ENCODE data around the gene KIF26A. TPM values are rescaled to one million over a fixed set of nuclear protein-coding genes. Genes with fewer than 3 reads are reported as not detected.

The KIF26A gene
- total RNA-seq, 6 donors from 2014 or later: 1.8 to 7.3 (median 3.5) TPM

DNA sequence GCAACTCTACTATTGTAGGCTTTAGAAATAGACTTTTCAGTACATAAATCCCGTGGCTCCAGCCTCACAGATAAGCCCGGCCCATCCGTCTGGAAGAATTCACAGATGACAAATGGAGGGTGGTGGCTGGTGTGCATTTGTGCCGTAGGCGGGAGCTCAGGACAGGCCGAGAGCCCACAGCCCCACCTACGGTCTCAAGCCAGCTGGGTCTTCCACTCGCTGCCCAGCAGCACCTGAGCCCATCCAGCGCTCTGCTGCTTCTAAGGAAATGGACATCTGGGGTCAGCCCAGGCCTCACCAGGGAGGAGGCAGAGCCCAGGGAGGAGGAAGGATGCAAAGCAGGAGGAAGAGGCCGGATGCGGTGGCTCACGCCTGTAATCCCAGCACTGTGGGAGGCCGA lies 72.8 kb downstream of the KIF26A start:
- TF ChIP-seq POLR2AphosphoS5 (IDR thresholded peaks at IDR 0.05) (no peak), POLR2A (IDR thresholded peaks at IDR 0.05) (no peak)
- Histone ChIP-seq H3K27me3 (no peaks in the 10 kb centered on the region), H3K9me3 (no peaks in the 10 kb centered on the region), H3K36me3 (no peaks in the 10 kb centered on the region), H3K27ac (no peak overlapping the region), H3K4me3 (no peak overlapping the region), H3K4me1 (peaks cover 0 to 5% (median 0%) of the 10 kb centered on the region in 4 donors)
- no peak for DNase-seq
- ATAC-seq (ENCODE audit: low FRiP score in 2 of 2): no peak
- WGBS, 2 donors: 84% methylated on average over 13 of the region's 13 CpGs

DNA sequence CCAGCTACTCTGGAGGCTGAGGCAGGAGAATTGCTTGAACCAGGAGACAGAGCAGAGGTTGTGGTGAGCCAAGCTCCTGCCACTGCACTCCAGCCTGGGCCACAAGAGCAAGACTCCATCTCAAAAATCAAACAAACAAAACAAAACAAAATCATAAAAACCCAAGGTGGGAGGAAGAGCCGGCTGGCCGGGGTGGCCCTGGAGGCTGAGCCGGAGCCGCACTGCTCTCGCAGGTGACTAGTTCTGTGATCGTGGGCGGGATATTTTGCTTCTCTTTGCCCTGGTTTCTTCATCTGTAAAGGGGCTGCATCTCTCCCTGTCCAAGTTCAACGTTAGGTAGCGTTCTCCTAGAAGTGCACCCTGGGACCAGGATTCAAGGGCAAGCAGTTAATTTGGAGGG lies 73.4 kb downstream of the KIF26A start:
- no peak overlapping the region for H3K4me3 ChIP-seq
- peaks cover 0 to under 1% (median 0%) of the 10 kb centered on the region in 4 donors for H3K4me1 ChIP-seq
- peak in 1 of 2 donors; percentile 73 for DNase-seq
- no peak for ATAC-seq (ENCODE audit: low FRiP score in 2 of 2)
- H3K9me3 ChIP-seq: no peaks in the 10 kb centered on the region
- no peaks in the 10 kb centered on the region for H3K27me3 ChIP-seq
- no peaks in the 10 kb centered on the region for H3K36me3 ChIP-seq
- 95% methylated on average over 9 of the region's 9 CpGs for WGBS, 2 donors
- no peak for TF ChIP-seq EP300 (IDR thresholded peaks at IDR 0.05)
- TF ChIP-seq POLR2A (IDR thresholded peaks at IDR 0.05): no peak
- TF ChIP-seq, protein P1, sequence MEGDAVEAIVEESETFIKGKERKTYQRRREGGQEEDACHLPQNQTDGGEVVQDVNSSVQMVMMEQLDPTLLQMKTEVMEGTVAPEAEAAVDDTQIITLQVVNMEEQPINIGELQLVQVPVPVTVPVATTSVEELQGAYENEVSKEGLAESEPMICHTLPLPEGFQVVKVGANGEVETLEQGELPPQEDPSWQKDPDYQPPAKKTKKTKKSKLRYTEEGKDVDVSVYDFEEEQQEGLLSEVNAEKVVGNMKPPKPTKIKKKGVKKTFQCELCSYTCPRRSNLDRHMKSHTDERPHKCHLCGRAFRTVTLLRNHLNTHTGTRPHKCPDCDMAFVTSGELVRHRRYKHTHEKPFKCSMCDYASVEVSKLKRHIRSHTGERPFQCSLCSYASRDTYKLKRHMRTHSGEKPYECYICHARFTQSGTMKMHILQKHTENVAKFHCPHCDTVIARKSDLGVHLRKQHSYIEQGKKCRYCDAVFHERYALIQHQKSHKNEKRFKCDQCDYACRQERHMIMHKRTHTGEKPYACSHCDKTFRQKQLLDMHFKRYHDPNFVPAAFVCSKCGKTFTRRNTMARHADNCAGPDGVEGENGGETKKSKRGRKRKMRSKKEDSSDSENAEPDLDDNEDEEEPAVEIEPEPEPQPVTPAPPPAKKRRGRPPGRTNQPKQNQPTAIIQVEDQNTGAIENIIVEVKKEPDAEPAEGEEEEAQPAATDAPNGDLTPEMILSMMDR (IDR thresholded peaks at IDR 0.05): no peak
- TF ChIP-seq POLR2AphosphoS5 (IDR thresholded peaks at IDR 0.05): no peak
- H3K27ac ChIP-seq: no peak overlapping the region

DNA sequence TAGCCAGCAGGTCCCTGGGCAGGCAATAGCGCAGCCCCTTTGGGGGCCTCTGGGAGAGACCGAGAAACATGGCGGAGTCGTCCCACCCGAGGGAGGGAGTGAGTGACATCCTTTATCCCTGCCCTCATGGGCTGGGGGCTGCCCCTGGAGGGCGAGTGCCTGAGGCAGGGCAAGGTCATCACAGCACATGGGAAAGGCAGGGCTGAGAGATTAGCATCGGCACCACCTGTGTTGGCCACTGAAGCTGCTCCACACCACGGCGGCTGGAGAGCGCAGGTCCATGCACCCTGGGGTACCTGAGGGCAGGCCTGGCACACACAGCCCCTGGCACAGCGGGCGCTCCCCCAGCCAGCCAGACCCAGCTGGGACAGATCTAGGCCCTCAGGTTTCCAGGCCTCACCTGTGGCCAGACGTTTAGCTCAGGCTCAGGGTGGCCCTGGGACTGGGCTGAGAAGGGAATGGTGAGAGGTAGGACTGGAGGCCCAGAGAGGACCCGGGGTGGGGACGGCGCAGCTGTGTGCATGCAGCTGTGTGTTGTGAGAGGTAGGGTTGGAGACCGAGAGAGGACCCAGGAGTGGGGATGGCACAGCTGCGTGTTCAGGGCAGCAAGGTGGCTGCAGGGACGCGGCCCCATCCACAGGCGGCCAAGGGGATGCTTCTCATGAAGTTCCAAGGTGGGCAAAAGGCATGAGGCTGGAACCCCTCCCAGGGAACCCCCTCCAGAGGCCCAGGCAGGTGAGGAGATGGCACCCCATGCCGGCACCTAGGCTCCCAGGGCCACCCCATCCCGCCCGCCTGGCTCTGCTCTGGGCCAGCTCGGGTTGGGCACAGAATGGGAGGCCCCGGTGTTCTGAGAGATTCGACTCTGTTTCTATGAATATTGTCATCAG lies 74.1 kb downstream of the KIF26A start:
- no peaks in the 10 kb centered on the region for H3K27me3 ChIP-seq
- TF ChIP-seq POLR2AphosphoS5 (IDR thresholded peaks at IDR 0.05) (no peak), EP300 (IDR thresholded peaks at IDR 0.05) (no peak), POLR2A (IDR thresholded peaks at IDR 0.05) (no peak)
- TF ChIP-seq, protein P1 (IDR thresholded peaks at IDR 0.05): no peak
- H3K27ac ChIP-seq: no peak overlapping the region
- WGBS, 2 donors: 88 to 90% methylated on average over 23 to 26 of the region's 27 CpGs
- DNase-seq (peak in 1 of 2 donors; percentile 76), ATAC-seq (ENCODE audit: low FRiP score in 2 of 2) (peak; percentile 13 to 23)
- no peaks in the 10 kb centered on the region for H3K4me1 ChIP-seq
- no peaks in the 10 kb centered on the region for H3K9me3 ChIP-seq
- no peaks in the 10 kb centered on the region for H3K36me3 ChIP-seq
- no peak overlapping the region for H3K4me3 ChIP-seq

DNA sequence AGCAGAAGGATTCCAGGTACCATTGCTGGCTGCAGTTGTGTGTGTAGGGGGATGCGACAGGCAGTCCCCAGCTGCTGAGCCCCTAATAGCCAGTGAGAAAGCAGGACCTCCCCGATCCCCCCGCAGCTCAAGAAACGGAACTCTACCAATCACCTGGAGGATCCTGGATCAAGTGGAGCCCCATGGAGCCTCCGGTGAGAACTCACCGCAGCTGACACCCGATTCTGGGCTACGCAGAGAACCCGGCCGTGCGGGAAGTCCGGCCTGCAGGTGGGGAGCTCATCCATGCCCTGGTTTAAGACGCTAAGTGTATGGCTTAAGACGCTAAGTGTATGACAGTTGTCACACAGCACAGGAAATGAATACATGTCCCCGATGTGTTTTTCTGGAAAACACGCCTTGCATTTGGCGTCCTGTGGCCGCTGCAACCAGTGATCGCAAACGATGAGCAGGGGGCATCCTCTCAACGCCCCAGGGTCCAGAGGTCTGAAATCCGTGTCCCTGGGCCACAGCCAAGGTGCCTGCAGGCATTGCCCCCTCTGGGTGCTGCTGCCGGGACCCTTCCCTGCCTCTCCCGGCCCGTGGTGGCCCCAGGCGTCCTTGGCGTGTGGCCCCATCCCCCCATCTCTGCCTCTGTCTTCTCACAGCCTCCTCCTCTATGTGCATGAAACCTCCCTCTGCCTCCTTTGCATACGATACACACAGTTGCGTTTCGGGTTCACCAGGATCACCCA lies 75.1 kb downstream of the KIF26A start:
- no peak overlapping the region for H3K27ac ChIP-seq
- no peak for ATAC-seq (ENCODE audit: low FRiP score in 2 of 2)
- H3K4me3 ChIP-seq: no peak overlapping the region
- no peaks in the 10 kb centered on the region for H3K9me3 ChIP-seq
- H3K4me1 ChIP-seq: no peaks in the 10 kb centered on the region
- 90 to 94% methylated on average over 8 to 29 of the region's 30 CpGs for WGBS, 2 donors
- peak in 1 of 2 donors; percentile 58 for DNase-seq
- H3K27me3 ChIP-seq: no peaks in the 10 kb centered on the region
- TF ChIP-seq, protein P1 (IDR thresholded peaks at IDR 0.05): no peak
- TF ChIP-seq POLR2A (IDR thresholded peaks at IDR 0.05): no peak
- no peak for TF ChIP-seq EP300 (IDR thresholded peaks at IDR 0.05)
- TF ChIP-seq POLR2AphosphoS5 (IDR thresholded peaks at IDR 0.05): no peak
- no peaks in the 10 kb centered on the region for H3K36me3 ChIP-seq
